Stimulated activated naive CD8-positive, alpha-beta T cell treated with anti-CD3 and anti-CD28 coated beads, Interleukin-15, amount 100 ng/mL, for 72 hours (primary cell): Measurements from ENCODE around the gene LBH.

Experiments
- ATAC-seq: fragments of 150-1000 bp; cut with Tn5 transposase; 2 replicates; pipeline ENCODE4 v1.10.0; 2021; ENCODE audit warnings: mild to moderate bottlenecking, moderate library complexity
- DNase-seq, 2 donors: peaks; one replicate each; pipeline ENCODE4 v3.0.0; 2021 to 2022
- H3K27ac Mint-ChIP-seq, 2 donors: one replicate each; pipeline ENCODE4 v1.8.0; 2022; ENCODE audit warnings: mild to moderate bottlenecking in 2 of 2, mixed read lengths in 2 of 2, moderate library complexity in 2 of 2
- H3K27me3 Mint-ChIP-seq: one replicate; pipeline ENCODE4 v1.8.0; 2022; ENCODE audit warnings: mixed read lengths
- H3K4me1 Mint-ChIP-seq: one replicate; pipeline ENCODE4 v1.8.0; 2022; ENCODE audit warnings: mild to moderate bottlenecking, mixed read lengths
- H3K4me3 Mint-ChIP-seq, 2 donors: one replicate each; pipeline ENCODE4 v1.8.0; 2022; ENCODE audit warnings: mild to moderate bottlenecking in 2 of 2, mixed read lengths in 2 of 2, moderate library complexity in 1 of 2
- H3K9me3 Mint-ChIP-seq, 2 donors: one replicate each; pipeline ENCODE4 v1.8.0; 2022; ENCODE audit warnings: mixed read lengths in 2 of 2

LBH gene

DNA sequence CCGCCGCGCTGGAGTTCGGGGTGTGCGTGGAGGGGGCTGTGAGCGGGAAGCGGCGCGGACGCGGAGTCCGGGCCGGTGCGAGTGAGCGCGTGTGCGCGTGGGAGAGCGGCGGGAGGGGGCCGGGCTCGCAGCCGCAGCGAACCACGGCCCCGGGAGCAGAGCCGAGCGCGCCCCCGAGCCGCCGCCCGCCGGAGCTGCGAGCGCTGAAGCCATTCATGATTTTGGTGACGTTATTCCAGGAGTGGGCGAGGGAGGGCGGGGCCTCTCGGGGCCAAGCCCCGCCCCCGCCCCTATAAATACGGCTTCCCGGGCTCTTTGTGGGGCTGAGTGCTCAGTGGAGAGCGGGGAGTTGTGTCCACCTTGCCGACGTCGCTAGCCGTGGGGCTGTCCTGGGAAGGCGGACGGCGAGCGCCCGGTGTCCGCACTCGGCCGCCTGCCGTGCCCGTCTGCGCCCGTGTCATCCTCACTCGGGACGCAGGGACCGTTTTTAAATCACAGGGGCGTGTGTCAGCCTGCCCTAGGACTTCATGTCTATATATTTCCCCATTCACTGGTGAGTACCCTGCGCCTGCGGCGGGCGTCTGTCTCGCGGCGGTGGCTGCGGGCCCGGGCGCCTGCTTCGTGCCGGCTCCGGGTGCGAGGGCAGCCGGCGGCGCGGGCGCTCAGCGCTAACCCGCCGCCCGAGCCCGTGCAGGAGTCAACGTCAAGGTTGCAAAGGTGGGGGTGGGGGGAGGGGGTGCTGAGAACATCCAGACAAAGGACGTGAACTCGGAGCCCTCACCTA is at the start of gene LBH:
LBH (plus strand) TSS at position 323 of the 784 bp plus-strand sequence; CDS start at position 528, 205 bp downstream.
- ATAC-seq (peak; percentile 45), DNase-seq (peak; percentile 84 to 89)
- Mint-ChIP-seq H3K4me3 (peak within 1 kb of the TSS; percentile 92 to 96), H3K27ac (peak within 1 kb of the TSS; percentile 87 to 96), H3K27me3 (no peaks in the 10 kb centered on the region), H3K4me1 (peaks cover 64% of the 10 kb centered on the region), H3K9me3 (no peaks in the 10 kb centered on the region)

DNA sequence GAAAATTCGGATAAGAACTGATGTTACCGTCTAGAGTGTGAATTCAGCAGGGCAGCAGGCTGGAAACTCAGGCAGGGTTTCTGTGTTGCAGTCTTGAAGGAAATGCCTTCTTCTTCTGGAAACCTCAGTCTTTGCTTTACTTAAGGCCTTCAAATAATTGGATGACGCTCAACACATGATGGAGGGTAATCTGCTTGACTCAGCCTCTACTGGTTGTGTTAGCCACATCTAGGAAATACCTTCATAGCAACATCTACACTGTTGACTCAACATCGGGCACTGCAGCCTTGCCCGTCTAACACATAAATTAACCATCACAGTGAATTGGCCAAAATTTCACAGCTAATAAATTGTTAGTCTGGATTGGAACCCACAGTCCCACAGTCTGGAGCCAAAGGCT is 47.3 kb upstream of the LBH start:
- no peak for ATAC-seq
- DNase-seq: no peak
- Mint-ChIP-seq H3K4me3 (no peak overlapping the region), H3K27me3 (no peaks in the 10 kb centered on the region), H3K4me1 (no peaks in the 10 kb centered on the region), H3K27ac (no peak overlapping the region), H3K9me3 (no peaks in the 10 kb centered on the region)

DNA sequence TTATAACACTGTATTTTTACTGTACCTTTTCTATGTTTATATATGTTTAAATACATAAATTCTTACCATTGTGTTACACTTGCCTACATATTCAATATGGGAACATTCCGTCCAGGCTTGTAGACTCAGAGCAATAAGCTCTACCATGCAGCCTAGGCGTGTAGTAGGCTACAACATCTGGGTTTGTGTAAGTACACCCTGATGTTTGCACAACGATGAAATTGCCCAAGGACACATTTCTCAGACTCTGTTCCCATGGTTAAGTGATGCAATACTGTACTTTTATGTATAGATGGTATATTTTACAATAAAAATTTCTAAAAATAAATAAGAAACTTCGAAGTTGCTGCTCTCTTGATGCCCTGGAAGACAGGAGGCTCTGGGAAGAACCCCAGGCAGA is 46.2 kb upstream of the LBH start:
- ATAC-seq (no peak), DNase-seq (no peak)
- no peak overlapping the region for H3K4me3 Mint-ChIP-seq
- no peaks in the 10 kb centered on the region for H3K4me1 Mint-ChIP-seq
- H3K9me3 Mint-ChIP-seq: no peaks in the 10 kb centered on the region
- H3K27me3 Mint-ChIP-seq: no peaks in the 10 kb centered on the region
- no peak overlapping the region for H3K27ac Mint-ChIP-seq

DNA sequence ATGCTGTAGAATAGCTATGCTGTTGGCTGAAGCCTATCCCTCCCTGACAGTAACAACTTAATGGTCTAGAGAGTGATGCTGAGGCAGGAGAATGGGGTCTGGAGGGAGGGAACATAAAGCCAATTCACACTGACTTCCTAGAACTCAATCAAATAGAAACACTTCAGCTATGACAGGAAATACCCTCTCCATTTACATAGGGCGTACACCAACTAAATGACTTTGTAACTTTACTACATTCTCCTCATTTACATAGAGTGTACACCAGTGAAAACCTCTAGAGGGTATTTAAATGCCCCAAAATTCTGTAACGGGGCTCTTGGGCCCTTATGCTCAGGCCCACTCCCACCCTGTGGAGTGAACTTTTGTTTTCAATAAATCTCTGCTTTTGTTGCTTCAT is 43.0 kb upstream of the LBH start:
- H3K27me3 Mint-ChIP-seq: no peaks in the 10 kb centered on the region
- ATAC-seq: no peak
- H3K9me3 Mint-ChIP-seq: no peaks in the 10 kb centered on the region
- no peaks in the 10 kb centered on the region for H3K4me1 Mint-ChIP-seq
- no peak overlapping the region for H3K4me3 Mint-ChIP-seq
- H3K27ac Mint-ChIP-seq: no peak overlapping the region
- no peak for DNase-seq

DNA sequence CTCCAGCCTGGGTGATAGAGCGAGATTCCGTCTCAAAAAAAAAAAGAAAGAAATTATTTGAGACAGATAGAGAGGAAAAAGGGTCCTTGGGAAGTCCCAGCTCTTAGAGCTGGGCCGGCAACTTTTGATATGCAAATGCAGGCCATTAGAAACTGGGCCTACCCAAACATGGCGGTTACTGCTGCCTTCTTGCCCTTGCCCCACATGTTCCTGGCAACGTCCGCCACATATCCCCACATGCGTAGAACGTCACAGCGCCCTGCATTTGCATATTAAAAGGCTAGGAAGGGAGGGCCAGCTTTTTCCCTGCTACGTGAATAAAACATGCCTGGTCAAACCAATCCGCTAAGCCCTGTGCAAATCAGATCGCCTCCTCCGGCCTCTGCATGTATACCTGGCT is 40.7 kb upstream of the LBH start:
- H3K27ac Mint-ChIP-seq: no peak overlapping the region
- no peaks in the 10 kb centered on the region for H3K4me1 Mint-ChIP-seq
- DNase-seq: no peak
- H3K4me3 Mint-ChIP-seq: no peak overlapping the region
- H3K27me3 Mint-ChIP-seq: no peaks in the 10 kb centered on the region
- H3K9me3 Mint-ChIP-seq: no peaks in the 10 kb centered on the region
- no peak for ATAC-seq

DNA sequence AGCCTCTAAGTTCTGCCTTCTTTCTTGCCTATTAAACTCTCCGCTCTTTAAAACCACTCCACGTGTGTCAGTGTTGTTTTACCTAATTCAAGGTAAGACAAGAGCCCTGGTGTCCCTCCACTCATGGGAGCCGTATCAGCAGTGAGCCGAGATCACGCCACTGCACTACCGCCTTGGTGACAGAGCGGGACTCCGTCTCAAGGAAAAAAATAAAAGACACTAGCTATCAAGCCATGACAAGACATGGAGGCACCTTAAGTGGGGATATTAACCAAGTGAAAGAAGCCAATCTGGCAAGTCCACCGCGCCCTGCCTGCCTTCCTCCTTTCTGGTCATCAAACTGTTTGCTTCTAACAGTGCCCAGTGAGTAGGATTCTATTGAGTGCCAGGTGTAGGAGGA is 40.2 kb upstream of the LBH start:
- Mint-ChIP-seq H3K4me3 (no peak overlapping the region), H3K9me3 (no peaks in the 10 kb centered on the region), H3K4me1 (no peaks in the 10 kb centered on the region), H3K27ac (no peak overlapping the region), H3K27me3 (no peaks in the 10 kb centered on the region)
- no peak for DNase-seq
- no peak for ATAC-seq

DNA sequence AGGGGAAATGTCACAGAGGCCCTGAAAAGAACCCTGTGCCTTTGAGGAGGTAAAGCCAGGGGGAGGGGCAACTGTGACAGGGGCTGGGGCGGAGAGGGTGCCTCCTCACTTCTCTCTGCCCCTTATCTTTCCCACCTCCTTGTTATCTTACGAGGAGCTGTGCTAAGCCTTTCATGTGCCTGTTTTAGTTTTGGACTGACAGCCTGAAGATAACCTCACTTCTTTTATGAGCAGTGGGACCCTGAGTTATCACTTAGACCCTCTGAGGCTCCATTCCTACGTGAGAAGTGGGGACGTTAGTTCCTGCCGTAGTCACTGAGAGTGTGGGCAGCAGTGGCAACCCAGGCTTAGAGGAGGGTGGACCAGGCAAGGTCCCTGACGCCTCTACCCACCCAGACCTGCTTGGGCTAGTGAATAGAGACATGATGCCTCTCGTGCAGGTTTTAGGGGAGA is 39.5 kb upstream of the LBH start:
- Mint-ChIP-seq H3K9me3 (no peaks in the 10 kb centered on the region), H3K27ac (no peak overlapping the region), H3K4me1 (peaks cover 4% of the 10 kb centered on the region), H3K27me3 (no peaks in the 10 kb centered on the region), H3K4me3 (no peak overlapping the region)
- no peak for ATAC-seq
- no peak for DNase-seq

DNA sequence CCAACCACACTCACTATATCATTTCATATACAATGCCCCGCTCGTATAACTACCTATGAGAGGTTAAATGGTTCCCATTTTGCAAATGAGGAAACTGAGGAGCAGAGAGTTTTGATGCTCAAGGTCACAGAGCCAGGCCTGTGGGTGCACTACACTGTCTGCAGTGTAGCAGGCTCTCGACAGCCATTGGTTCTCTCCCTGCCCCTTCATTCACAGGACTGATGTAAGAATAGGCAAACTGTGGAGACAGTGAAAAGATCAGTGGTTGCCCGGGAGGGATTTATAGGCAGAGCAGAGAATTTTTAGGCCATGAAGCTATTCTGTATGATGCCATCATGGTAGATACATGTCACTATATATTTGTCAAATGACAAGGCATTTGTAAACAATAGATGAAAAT is 39.0 kb upstream of the LBH start:
- ATAC-seq: no peak
- Mint-ChIP-seq H3K4me3 (no peak overlapping the region), H3K27ac (no peak overlapping the region), H3K9me3 (no peaks in the 10 kb centered on the region), H3K27me3 (no peaks in the 10 kb centered on the region), H3K4me1 (peaks cover 4% of the 10 kb centered on the region)
- DNase-seq: no peak

DNA sequence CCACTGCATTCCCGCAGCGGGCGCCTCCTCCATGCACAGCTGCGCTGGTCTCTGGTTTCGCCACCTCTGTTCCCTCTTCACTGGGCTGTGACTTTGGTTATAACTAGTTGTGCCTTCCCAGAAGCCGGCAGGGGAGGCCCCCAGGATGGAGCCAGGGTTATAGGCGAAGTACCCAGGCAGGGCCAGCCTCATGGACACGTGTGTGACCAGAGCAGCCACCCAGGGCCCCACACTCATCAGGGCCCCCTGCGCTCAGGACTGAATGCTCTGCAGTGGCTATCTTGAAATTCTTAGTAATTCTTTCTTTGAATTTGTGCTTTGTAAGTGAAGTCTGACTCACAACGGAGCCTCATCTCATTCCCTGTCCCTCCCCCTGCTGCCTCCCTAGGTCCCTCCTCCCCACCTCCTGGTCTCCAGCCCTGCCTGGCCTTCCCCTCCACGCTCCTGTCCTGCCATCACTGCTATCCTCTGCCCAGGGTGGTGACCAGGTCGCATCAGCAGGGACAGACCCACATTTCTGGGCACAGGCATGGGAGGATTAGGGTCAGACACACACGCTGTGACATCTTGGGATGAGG is 38.1 kb upstream of the LBH start:
- no peak overlapping the region for H3K4me3 Mint-ChIP-seq
- H3K4me1 Mint-ChIP-seq: peaks cover 9% of the 10 kb centered on the region
- H3K27ac Mint-ChIP-seq: no peak overlapping the region
- no peaks in the 10 kb centered on the region for H3K27me3 Mint-ChIP-seq
- DNase-seq (no peak), ATAC-seq (no peak)
- no peaks in the 10 kb centered on the region for H3K9me3 Mint-ChIP-seq

DNA sequence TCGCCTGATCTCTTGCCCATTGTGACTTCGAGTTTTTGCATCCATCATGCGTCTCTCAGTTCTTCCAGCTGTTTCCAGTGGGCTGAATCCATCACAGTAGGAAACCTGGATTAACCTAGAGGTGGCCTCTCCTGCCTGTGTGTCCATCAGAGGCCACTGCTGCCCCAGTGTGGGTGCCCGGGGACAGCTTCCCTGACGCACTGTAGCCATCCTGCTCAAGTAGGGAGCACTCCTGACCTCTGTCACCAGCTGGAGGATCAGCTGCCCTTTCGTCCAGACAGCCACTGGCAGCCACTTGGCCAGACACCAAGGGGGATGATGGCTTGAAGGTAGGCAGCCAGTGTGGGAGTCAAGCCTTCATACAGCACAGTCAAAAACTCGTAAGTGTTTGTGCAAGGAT is 36.9 kb upstream of the LBH start:
- no peak for ATAC-seq
- no peak overlapping the region for H3K4me3 Mint-ChIP-seq
- no peaks in the 10 kb centered on the region for H3K9me3 Mint-ChIP-seq
- no peak for DNase-seq
- peaks cover 9% of the 10 kb centered on the region for H3K4me1 Mint-ChIP-seq
- H3K27ac Mint-ChIP-seq: peak overlapping the region in 1 of 2 donors; percentile 28
- no peaks in the 10 kb centered on the region for H3K27me3 Mint-ChIP-seq

DNA sequence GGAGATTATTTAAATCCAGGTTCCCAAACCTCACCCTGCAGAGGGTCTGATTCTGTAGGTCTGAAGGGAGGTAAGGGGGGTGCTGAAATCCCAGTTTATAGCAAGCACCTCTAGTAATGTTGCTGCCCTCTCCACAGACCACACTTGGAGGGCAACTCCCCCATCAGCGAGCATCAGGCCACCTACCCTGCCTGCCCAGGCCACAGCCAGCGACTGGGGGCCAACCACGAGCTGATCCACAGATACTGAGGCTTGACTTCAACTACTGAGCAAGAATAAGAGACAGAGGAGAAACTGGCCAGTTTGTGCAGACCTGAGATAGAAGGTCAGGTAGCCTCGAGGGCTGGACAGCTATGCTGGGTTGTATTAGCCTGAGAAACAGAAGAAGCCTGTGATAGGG is 36.3 kb upstream of the LBH start:
- H3K9me3 Mint-ChIP-seq: no peaks in the 10 kb centered on the region
- no peak overlapping the region for H3K4me3 Mint-ChIP-seq
- H3K27ac Mint-ChIP-seq: no peak overlapping the region
- ATAC-seq: no peak
- H3K4me1 Mint-ChIP-seq: peaks cover 9% of the 10 kb centered on the region
- no peaks in the 10 kb centered on the region for H3K27me3 Mint-ChIP-seq
- no peak for DNase-seq

DNA sequence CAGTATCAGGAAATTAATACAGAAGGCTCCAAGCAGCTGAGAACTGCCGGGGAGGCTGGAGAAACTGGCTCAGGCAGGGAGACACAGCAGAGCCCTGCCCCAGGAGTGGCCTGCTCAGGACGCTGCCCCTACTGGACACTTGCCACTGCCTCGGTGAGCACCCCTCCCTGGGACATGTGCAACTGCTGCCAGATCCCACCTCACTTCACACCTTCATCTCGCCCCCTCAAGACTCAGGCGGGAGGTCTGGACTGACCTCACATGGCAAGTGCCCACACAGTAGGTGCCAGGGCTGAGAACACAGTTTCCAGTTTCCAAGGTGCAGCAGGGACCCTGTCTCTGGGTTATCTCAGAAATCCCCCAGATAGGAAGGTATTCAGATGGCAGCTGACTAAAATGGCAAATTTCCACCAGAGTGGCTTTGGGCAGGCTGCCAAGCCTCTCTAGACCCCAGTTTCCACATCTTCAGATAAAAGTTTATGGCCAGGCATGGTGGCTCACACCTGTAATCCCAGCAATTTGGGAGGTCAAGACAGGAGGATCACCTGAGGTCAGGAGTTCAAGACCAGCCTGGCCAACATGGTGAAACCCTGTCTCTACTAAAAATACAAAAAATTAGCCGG is 33.7 kb upstream of the LBH start:
- peaks cover 9% of the 10 kb centered on the region for H3K4me1 Mint-ChIP-seq
- no peak overlapping the region for H3K4me3 Mint-ChIP-seq
- H3K9me3 Mint-ChIP-seq: no peaks in the 10 kb centered on the region
- ATAC-seq (no peak), DNase-seq (no peak)
- H3K27ac Mint-ChIP-seq: no peak overlapping the region
- H3K27me3 Mint-ChIP-seq: no peaks in the 10 kb centered on the region

DNA sequence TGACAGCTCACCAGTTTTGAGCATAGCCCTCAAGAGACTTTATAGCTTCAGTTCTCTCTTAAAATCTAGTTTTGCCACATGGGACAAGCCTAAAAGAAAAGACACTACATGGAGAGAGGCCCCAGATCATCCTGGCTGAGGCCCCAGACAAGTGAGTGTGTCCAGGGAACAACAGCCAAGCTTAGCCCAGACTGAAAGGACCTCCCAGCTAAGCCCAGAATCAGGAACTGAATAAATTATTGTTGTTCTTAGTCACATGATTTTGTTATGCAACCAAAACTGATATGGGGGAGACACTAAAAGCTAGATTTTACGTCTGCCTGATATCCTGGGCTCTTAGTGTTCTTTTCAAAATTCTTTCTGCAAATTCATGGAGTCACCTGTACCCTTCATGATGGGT is 29.3 kb upstream of the LBH start:
- ATAC-seq (no peak), DNase-seq (no peak)
- no peak overlapping the region for H3K27ac Mint-ChIP-seq
- H3K9me3 Mint-ChIP-seq: no peaks in the 10 kb centered on the region
- H3K4me3 Mint-ChIP-seq: no peak overlapping the region
- no peaks in the 10 kb centered on the region for H3K27me3 Mint-ChIP-seq
- H3K4me1 Mint-ChIP-seq: peaks cover 5% of the 10 kb centered on the region

DNA sequence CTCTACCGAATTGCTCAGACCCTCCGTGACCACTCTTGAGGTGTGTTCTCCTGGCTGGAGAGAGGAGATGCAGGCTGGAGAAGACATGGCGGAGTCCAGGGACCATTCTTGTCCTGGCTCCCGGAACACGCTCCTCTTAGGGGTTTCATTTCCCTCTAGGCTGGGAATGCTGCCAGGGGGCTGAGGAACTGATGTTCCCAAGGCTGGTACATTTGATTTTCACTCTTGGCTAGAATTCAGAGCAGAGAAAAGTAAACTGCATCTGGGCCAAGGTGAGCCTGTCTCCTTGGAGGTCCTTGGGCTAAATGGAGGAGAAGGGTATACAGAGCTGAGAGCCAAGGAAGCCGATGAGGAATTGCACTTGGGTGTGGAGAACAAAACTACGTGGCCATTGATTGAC is 28.2 kb upstream of the LBH start:
- no peak for DNase-seq
- H3K9me3 Mint-ChIP-seq: no peaks in the 10 kb centered on the region
- H3K4me1 Mint-ChIP-seq: no peaks in the 10 kb centered on the region
- no peak for ATAC-seq
- no peak overlapping the region for H3K4me3 Mint-ChIP-seq
- no peaks in the 10 kb centered on the region for H3K27me3 Mint-ChIP-seq
- no peak overlapping the region for H3K27ac Mint-ChIP-seq

DNA sequence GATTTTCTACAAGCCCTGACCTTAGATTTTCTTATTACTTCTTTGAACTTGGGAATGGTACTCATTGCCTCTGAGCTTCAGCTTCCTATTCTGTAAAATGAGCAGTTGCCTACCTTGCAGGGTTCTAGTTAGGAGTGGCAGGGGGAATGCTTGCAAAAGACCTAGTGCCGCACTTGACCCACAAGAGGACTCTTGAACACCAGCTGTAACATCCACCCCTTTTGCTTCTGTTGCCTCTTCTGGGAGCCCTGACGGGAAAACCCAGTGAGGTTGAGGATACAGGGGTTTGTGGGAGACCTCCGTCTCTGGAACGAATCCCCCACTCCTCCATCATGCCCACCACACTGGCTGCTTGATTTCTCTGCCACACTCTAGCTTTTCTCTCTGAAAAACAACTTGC is 27.1 kb upstream of the LBH start:
- H3K4me1 Mint-ChIP-seq: peaks cover 11% of the 10 kb centered on the region
- H3K27me3 Mint-ChIP-seq: no peaks in the 10 kb centered on the region
- ATAC-seq (no peak), DNase-seq (no peak)
- no peak overlapping the region for H3K4me3 Mint-ChIP-seq
- no peak overlapping the region for H3K27ac Mint-ChIP-seq
- H3K9me3 Mint-ChIP-seq: no peaks in the 10 kb centered on the region

DNA sequence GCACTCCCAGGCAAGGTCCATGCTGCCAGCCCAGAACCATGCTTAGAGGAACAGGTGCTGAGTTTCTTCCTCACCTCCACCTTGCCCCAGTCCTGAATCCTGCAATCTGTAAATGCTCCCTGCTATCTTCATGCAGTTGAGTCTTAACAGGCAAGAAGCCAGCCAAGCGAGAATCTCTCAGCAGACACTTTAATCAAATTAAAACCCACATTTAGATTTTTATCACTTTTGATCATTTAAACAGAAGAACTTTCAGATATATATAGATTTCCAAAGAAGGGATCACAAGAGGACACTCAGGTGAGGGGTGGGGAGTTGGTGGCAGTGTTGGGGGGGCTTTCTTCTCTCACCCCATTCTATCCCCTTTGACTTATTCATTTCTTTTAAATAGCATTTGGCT is 25.9 kb upstream of the LBH start:
- no peak for DNase-seq
- H3K27ac Mint-ChIP-seq: no peak overlapping the region
- no peak overlapping the region for H3K4me3 Mint-ChIP-seq
- H3K9me3 Mint-ChIP-seq: no peaks in the 10 kb centered on the region
- peaks cover 17% of the 10 kb centered on the region for H3K4me1 Mint-ChIP-seq
- no peaks in the 10 kb centered on the region for H3K27me3 Mint-ChIP-seq
- ATAC-seq: no peak
